GM23248 (cell line): ENCODE data around the gene PCSK9.

Source experiments
- EZH2 ChIP-seq: fragments of 200-600 bp; sonication (generic); IDR thresholded peaks from 2 replicates; pipeline ENCODE4 v1.6.1; 2018; ENCODE audit warnings: antibody characterized with exemption, mild to moderate bottlenecking; ENCODE audit not compliant: insufficient read depth, poor library complexity, severe bottlenecking
- EZH2phosphoT487 ChIP-seq: fragments of 200-600 bp; sonication (generic); IDR thresholded peaks from 2 replicates; pipeline ENCODE4 v1.6.1; 2018; ENCODE audit warnings: antibody characterized with exemption, moderate library complexity, mild to moderate bottlenecking, low read depth; ENCODE audit not compliant: insufficient read depth

GRCh38 chr1:54991939-54992338 is 47.4 kb upstream of the PCSK9 start:
- TF ChIP-seq EZH2 (no peak), EZH2phosphoT487 (no peak)
